Kasumi-1 (cell line): Measurements from ENCODE around the gene KCNK15.

ENCODE experiments used
- DNase-seq, 2 experiments: peaks; one replicate each; lab custom pipeline; 2025; lab: John Stamatoyannopoulos, UW

KCNK15 gene

GRCh38 chr20:44715499-44716308, 30.0 kb upstream of the KCNK15 start:
- DNase-seq = no peak

GRCh38 chr20:44716309-44717106, 29.2 kb upstream of the KCNK15 start:
- DNase-seq = no peak

- no peak for DNase-seq
These were observed 27.7 kb upstream of the KCNK15 start for GRCh38 chr20:44717986-44718385.

GRCh38 chr20:44719841-44720240, 25.8 kb upstream of the KCNK15 start:
- DNase-seq = no peak

- no peak for DNase-seq
These were observed 25.1 kb upstream of the KCNK15 start for GRCh38 chr20:44720621-44720996.

- no peak for DNase-seq
These were observed 24.5 kb upstream of the KCNK15 start for GRCh38 chr20:44720997-44721784.

GRCh38 chr20:44721785-44722054, 23.9 kb upstream of the KCNK15 start:
- no peak for DNase-seq

GRCh38 chr20:44722990-44723389, 22.7 kb upstream of the KCNK15 start:
- DNase-seq = no peak

GRCh38 chr20:44723391-44723790, 22.3 kb upstream of the KCNK15 start:
- DNase-seq = no peak

GRCh38 chr20:44723798-44724362, 21.8 kb upstream of the KCNK15 start:
- no peak for DNase-seq

- DNase-seq = no peak
These were observed 21.1 kb upstream of the KCNK15 start for GRCh38 chr20:44724423-44725091.

GRCh38 chr20:44725837-44726236, 19.8 kb upstream of the KCNK15 start:
- DNase-seq = no peak

GRCh38 chr20:44727039-44727438, 18.6 kb upstream of the KCNK15 start:
- DNase-seq = no peak

- no peak for DNase-seq
These were observed 18.0 kb upstream of the KCNK15 start for GRCh38 chr20:44727651-44728050.

- DNase-seq = peak; percentile 9 to 12
These were observed 16.7 kb upstream of the KCNK15 start for GRCh38 chr20:44728801-44729443.

GRCh38 chr20:44730441-44730840, 15.2 kb upstream of the KCNK15 start:
- no peak for DNase-seq

GRCh38 chr20:44731657-44732056, 14.0 kb upstream of the KCNK15 start:
- DNase-seq = no peak

GRCh38 chr20:44732327-44732726, 13.3 kb upstream of the KCNK15 start:
- no peak for DNase-seq

GRCh38 chr20:44733341-44734069, 12.2 kb upstream of the KCNK15 start:
- DNase-seq = peak; percentile 53 to 60

GRCh38 chr20:44734938-44735337, 10.7 kb upstream of the KCNK15 start:
- DNase-seq = no peak

GRCh38 chr20:44735816-44736169, 9.9 kb upstream of the KCNK15 start:
- no peak for DNase-seq
